Activated CD4-positive, alpha-beta memory T cell treated with anti-CD3 and anti-CD28 coated beads for 36 hours (primary cell): ENCODE measurements around the gene SMAD4. TPM values are rescaled to one million over a fixed set of nuclear protein-coding genes. Genes with fewer than 3 reads are reported as not detected.
"Not testable (repeated sequence)": the region's sequence is repeated elsewhere in the genome, so short reads cannot be mapped to it uniquely, and the experiment has no call there.

ENCODE experiments used
- CTCF ChIA-PET: fragments of 350-600 bp; sonication (Branson Sonifier 250); formaldehyde crosslinking; loops from one replicate; lab custom pipeline; 2021; ENCODE audit warnings: antibody characterized with exemption, inconsistent platforms; lab: Charles Lee
- POLR2A ChIA-PET: fragments of 350-600 bp; sonication (Branson Sonifier 250); formaldehyde crosslinking; loops from one replicate; lab custom pipeline; 2021; ENCODE audit warnings: antibody characterized with exemption; lab: Charles Lee
- DNase-seq: peaks from one replicate; pipeline ENCODE4 v3.0.0-alpha.2; 2020
- H3K27ac Mint-ChIP-seq: one replicate; pipeline ENCODE4 v1.8.0; 2021; ENCODE audit warnings: mixed read lengths
- H3K27me3 Mint-ChIP-seq: one replicate; pipeline ENCODE4 v1.8.0; 2021; ENCODE audit warnings: mixed read lengths
- H3K36me3 Mint-ChIP-seq: one replicate; pipeline ENCODE4 v1.8.0; 2021; ENCODE audit warnings: mixed read lengths
- H3K4me1 Mint-ChIP-seq: one replicate; pipeline ENCODE4 v1.8.0; 2021; ENCODE audit warnings: low read depth, mixed read lengths
- H3K4me3 Mint-ChIP-seq: one replicate; pipeline ENCODE4 v1.8.0; 2021; ENCODE audit warnings: mild to moderate bottlenecking, mixed read lengths
- H3K9me3 Mint-ChIP-seq: one replicate; pipeline ENCODE4 v1.8.0; 2021; ENCODE audit warnings: mixed read lengths
- intact Hi-C: fragments of 100-400 bp; cut with micrococcal nuclease; formaldehyde crosslinking; loops from one replicate; pipeline ENCODE4 v1.15.1; 2023
- total RNA-seq, 2 experiments: library from RNA; stranded (reverse); gene quantifications; one replicate each; pipeline ENCODE4 v1.2.3, GENCODE V29; 2021

Gene SMAD4
- total RNA-seq, 2 experiments from 2014 or later = 72.5 to 72.7 TPM

DNA sequence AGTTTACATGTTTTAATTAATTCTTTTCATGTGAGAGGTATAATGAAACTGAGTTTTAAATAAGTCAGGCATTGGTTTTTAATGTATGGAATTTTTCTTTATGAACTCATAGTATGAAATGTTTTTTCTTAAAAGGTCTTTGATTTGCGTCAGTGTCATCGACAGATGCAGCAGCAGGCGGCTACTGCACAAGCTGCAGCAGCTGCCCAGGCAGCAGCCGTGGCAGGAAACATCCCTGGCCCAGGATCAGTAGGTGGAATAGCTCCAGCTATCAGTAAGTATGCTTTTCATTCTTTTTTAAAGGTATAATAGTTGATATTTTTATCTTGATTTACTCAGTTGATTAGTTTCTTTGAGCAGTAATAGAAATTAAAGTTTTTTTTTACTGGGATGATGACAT, 46.5 kb downstream of the SMAD4 start:
- H3K4me3 Mint-ChIP-seq = no peak overlapping the region
- intact Hi-C loops = no loop called here
- CTCF ChIA-PET = interaction anchor here (0.6 to 1.2 kb wide), 2 partner anchors 25 to 548 kb away, joined by 3 read pairs; no protein-coding TSS in a partner anchor
- POLR2A ChIA-PET = no interaction called here
- no peaks in the 10 kb centered on the region for H3K9me3 Mint-ChIP-seq
- no peak overlapping the region for H3K27ac Mint-ChIP-seq
- peaks cover 49% of the 10 kb centered on the region for H3K36me3 Mint-ChIP-seq
- peaks cover 29% of the 10 kb centered on the region for H3K4me1 Mint-ChIP-seq
- no peaks in the 10 kb centered on the region for H3K27me3 Mint-ChIP-seq
- DNase-seq = no peak

DNA sequence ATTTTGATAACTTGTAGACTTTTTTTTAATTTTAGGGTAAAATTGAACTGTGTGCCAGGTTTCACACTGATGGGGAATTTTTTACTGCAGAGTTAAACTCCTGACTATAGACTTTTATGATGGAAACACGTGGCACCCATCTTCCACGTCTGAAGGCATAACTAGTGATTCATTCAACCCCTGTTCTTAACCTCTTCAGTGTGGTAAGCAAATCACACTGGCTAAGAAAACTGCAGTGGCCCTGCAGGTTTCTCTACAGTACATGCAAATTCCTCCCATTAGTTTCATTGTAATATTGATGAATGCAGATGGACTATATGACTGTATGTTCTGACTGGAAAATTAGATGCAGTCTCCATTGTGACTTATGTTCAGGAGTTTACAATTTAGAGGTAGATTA, 47.2 kb downstream of the SMAD4 start:
- no peaks in the 10 kb centered on the region for H3K27me3 Mint-ChIP-seq
- H3K4me3 Mint-ChIP-seq = no peak overlapping the region
- CTCF ChIA-PET = interaction anchor here (1.2 kb wide), 1 partner anchor 26 kb away, joined by 3 read pairs; no protein-coding TSS in a partner anchor
- intact Hi-C loops = no loop called here
- H3K36me3 Mint-ChIP-seq = peaks cover 49% of the 10 kb centered on the region
- no peak for DNase-seq
- no peaks in the 10 kb centered on the region for H3K9me3 Mint-ChIP-seq
- peaks cover 32% of the 10 kb centered on the region for H3K4me1 Mint-ChIP-seq
- H3K27ac Mint-ChIP-seq = no peak overlapping the region
- POLR2A ChIA-PET = no interaction called here

DNA sequence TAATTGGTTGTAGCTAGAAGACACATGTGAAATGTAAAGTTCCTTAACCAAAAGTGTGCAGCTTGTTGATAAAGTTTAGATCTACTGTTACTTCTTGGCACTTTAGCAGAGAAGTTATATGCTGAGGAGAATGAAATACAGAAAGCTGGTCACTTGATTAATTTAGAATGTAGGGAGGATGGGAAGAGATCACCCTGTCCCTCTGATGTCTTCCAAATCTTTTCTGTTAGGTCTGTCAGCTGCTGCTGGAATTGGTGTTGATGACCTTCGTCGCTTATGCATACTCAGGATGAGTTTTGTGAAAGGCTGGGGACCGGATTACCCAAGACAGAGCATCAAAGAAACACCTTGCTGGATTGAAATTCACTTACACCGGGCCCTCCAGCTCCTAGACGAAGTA, 48.0 kb downstream of the SMAD4 start:
- no peak overlapping the region for H3K4me3 Mint-ChIP-seq
- CTCF ChIA-PET = no interaction called here
- intact Hi-C loops = no loop called here
- H3K27ac Mint-ChIP-seq = no peak overlapping the region
- peaks cover 49% of the 10 kb centered on the region for H3K36me3 Mint-ChIP-seq
- H3K27me3 Mint-ChIP-seq = no peaks in the 10 kb centered on the region
- peaks cover 33% of the 10 kb centered on the region for H3K4me1 Mint-ChIP-seq
- no peak for DNase-seq
- H3K9me3 Mint-ChIP-seq = no peaks in the 10 kb centered on the region
- POLR2A ChIA-PET = no interaction called here

DNA sequence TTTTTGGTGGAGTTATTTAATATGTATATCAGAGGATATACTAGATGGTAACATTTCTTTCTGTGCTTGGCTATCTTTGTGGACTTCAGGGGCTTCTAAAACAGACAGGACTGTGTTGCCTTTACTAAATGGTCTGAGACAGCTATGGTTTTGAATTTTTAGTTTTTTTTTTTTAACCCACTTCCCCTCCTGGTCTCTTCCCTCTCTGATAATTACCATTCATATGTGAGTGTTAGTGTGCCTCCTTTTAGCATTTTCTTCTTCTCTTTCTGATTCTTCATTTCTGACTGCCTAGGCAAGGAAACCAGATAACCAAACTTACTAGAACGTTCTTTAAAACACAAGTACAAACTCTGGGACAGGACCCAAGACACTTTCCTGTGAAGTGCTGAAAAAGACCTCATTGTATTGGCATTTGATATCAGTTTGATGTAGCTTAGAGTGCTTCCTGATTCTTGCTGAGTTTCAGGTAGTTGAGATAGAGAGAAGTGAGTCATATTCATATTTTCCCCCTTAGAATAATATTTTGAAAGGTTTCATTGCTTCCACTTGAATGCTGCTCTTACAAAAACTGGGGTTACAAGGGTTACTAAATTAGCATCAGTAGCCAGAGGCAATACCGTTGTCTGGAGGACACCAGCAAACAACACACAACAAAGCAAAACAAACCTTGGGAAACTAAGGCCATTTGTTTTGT, 52.7 kb downstream of the SMAD4 start:
- no peaks in the 10 kb centered on the region for H3K27me3 Mint-ChIP-seq
- ChIA-PET CTCF (no interaction called here), POLR2A (no interaction called here)
- peaks cover 73% of the 10 kb centered on the region for H3K36me3 Mint-ChIP-seq
- intact Hi-C loops = no loop called here
- no peak overlapping the region for H3K4me3 Mint-ChIP-seq
- H3K4me1 Mint-ChIP-seq = peaks cover 15% of the 10 kb centered on the region
- peaks cover 19% of the 10 kb centered on the region for H3K9me3 Mint-ChIP-seq
- peak overlapping the region; percentile 51 for H3K27ac Mint-ChIP-seq
- DNase-seq = no peak

DNA sequence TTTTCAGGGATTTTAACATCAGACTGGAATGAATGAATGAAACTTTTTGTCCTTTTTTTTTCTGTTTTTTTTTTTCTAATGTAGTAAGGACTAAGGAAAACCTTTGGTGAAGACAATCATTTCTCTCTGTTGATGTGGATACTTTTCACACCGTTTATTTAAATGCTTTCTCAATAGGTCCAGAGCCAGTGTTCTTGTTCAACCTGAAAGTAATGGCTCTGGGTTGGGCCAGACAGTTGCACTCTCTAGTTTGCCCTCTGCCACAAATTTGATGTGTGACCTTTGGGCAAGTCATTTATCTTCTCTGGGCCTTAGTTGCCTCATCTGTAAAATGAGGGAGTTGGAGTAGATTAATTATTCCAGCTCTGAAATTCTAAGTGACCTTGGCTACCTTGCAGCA, 53.4 kb downstream of the SMAD4 start:
- DNase-seq = no peak
- Mint-ChIP-seq H3K27me3 (no peaks in the 10 kb centered on the region), H3K4me1 (peaks cover 15% of the 10 kb centered on the region), H3K9me3 (peaks cover 26% of the 10 kb centered on the region), H3K27ac (no peak overlapping the region), H3K36me3 (peaks cover 70% of the 10 kb centered on the region), H3K4me3 (no peak overlapping the region)
- POLR2A ChIA-PET = no interaction called here
- CTCF ChIA-PET = no interaction called here
- intact Hi-C loops = no loop called here

DNA sequence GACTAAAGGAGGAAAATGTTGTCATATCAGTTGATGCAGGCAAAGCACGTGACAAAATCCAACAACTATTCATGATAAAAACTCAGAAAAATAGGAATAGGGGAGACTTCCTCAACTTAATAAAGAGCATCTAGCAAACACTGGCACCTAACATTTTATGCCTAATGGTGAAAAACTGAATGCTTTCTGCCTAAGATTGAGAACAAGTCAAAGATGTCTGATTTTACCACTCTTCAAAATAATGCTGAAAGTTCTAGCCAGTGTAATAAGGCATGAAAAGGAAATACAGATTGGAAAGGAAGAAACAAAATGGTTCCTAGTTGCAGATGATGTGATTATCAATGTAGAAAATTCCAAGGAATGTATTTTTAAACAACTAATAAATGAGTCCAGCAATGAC, 58.4 kb downstream of the SMAD4 start:
- CTCF ChIA-PET = interaction anchor here (0.6 kb wide), 1 partner anchor 158 kb away, joined by 3 read pairs; no protein-coding TSS in a partner anchor
- no peak overlapping the region for H3K27ac Mint-ChIP-seq
- intact Hi-C loops = no loop called here
- no peaks in the 10 kb centered on the region for H3K27me3 Mint-ChIP-seq
- H3K36me3 Mint-ChIP-seq = peaks cover 38% of the 10 kb centered on the region
- POLR2A ChIA-PET = no interaction called here
- no peaks in the 10 kb centered on the region for H3K4me1 Mint-ChIP-seq
- no peak for DNase-seq
- no peak overlapping the region for H3K4me3 Mint-ChIP-seq
- H3K9me3 Mint-ChIP-seq = peaks cover 34% of the 10 kb centered on the region

DNA sequence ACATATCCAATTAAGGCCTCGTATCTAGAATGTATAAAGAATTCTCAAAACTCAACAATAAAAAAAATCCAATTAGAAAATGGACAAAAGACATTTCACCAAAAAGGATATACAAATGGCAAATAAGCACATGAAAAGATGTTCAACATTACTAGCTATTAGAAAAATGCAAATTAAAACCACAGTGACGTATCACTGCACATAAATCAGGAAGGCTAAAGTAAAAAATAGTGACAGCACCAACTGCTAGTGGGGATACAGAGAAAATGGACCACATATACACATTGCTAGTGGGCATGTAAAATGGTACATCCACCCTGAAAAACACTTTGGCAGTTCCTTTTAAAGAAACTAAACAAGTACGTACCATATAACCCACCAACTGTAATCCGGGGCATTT, 59.7 kb downstream of the SMAD4 start:
- CTCF ChIA-PET = no interaction called here
- H3K4me3 Mint-ChIP-seq = no peak overlapping the region
- no peak for DNase-seq
- H3K27me3 Mint-ChIP-seq = no peaks in the 10 kb centered on the region
- POLR2A ChIA-PET = no interaction called here
- H3K27ac Mint-ChIP-seq = no peak overlapping the region
- intact Hi-C loops = no loop called here
- H3K9me3 Mint-ChIP-seq = peaks cover 40% of the 10 kb centered on the region
- H3K4me1 Mint-ChIP-seq = no peaks in the 10 kb centered on the region
- H3K36me3 Mint-ChIP-seq = peaks cover 26% of the 10 kb centered on the region

DNA sequence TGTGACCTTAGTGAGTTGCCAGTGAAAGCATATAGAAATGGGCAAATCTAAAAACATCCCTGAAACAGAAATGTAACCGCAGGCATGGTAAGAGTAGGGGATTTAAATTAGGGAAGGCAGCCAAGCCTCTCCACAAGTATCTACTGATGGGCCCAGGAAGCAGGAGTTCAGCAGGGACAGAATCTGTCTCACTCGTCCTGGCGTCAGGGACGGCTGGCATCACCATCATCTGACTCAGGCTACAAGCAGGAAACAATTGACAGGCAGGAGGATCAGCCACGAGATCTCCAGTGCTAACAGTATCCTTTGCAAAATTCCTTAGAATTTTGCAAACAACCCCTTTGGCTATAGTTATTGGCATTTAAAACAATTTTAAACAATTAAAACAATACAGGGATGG, 61.3 kb downstream of the SMAD4 start:
- Mint-ChIP-seq H3K4me1 (no peaks in the 10 kb centered on the region), H3K27ac (no peak overlapping the region), H3K27me3 (no peaks in the 10 kb centered on the region), H3K4me3 (no peak overlapping the region), H3K36me3 (peaks cover 12% of the 10 kb centered on the region), H3K9me3 (peaks cover 33% of the 10 kb centered on the region)
- ChIA-PET POLR2A (no interaction called here), CTCF (no interaction called here)
- DNase-seq = no peak
- intact Hi-C loops = no loop called here

DNA sequence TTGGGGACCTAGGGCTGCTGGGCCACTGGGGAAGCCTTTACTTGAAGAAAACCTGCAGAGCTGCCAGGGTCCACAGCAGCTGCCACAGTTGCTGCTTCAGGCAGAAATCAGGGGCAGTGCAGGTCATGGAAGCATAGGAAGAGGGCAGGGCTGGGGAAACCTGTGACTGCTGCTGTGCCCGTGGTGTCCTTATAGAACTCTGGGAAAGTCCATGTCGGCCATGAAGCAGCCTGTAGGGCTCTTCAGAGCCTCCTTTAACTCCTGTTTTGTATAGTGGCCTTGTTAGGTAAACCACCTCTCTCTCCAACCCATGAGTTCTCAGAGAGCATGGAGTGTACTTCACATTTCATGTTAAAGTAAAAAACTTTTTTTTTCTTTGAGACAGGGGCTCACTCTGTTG, 62.1 kb downstream of the SMAD4 start:
- ChIA-PET CTCF (no interaction called here), POLR2A (no interaction called here)
- H3K9me3 Mint-ChIP-seq = peaks cover 26% of the 10 kb centered on the region
- H3K4me3 Mint-ChIP-seq = no peak overlapping the region
- no peaks in the 10 kb centered on the region for H3K27me3 Mint-ChIP-seq
- intact Hi-C loops = no loop called here
- peaks cover 7% of the 10 kb centered on the region for H3K36me3 Mint-ChIP-seq
- H3K27ac Mint-ChIP-seq = no peak overlapping the region
- DNase-seq = no peak
- H3K4me1 Mint-ChIP-seq = no peaks in the 10 kb centered on the region

DNA sequence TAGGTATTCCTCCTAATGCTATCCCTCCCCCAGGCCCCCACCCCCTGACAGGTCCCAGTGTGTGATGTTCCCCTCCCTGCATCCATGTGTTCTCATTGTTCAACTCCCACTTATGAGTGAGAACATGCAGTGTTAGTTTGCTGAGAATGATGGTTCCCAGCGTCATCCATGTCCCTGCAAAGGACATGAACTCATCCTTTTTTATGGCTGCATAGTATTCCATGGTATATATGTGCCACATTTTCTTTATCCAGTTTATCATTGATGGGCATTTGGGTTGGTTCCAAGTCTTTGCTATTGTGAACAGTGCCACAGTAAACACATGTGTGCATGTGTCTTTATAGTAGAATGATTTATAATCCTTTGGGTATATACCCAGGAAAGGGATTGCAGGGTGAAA, 63.0 kb downstream of the SMAD4 start:
- DNase-seq, intact Hi-C loops, POLR2A ChIA-PET, H3K36me3 Mint-ChIP-seq, H3K27ac Mint-ChIP-seq, H3K4me1 Mint-ChIP-seq, H3K4me3 Mint-ChIP-seq, CTCF ChIA-PET, H3K27me3 Mint-ChIP-seq: not testable (repeated sequence)
- peaks cover 19% of the 10 kb centered on the region for H3K9me3 Mint-ChIP-seq

DNA sequence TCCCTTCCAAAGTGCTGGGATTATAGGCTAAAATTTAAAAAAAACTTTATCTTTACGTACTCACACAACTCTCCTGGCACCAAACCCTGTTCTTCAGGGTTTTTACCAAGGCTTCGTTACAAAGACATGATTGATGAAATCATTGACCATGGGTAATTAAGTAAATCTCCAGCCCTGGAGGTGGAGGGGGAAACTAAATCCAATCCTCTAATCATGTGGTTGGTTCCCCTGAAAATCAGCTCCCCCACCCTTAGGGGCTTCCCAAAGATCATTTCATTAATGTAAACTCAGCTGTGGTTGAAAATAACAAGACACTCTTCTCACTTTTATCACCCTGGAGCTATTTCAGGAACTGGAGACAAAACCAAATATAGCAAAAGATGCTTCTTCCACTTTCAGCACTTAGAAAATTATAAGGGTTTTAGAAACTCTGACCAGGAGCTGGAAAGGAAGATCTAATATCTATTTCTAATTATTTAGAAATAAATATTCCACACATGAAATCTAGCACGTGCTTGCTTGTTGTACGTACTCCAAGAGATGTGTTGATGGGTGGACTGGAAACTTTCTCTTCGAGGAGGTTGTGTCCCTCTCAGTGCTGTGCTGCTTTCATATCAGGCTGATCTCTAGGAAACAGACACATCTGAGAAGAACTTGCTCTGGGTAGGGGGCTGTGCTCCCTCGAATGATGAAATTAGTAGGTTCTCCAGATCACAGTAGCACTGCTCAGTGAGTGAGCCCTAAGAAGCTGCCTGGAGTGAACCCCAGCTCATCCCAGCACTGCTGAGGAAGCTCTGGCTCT, 67.2 kb downstream of the SMAD4 start:
- Mint-ChIP-seq H3K27me3 (no peaks in the 10 kb centered on the region), H3K4me1 (no peaks in the 10 kb centered on the region), H3K36me3 (no peaks in the 10 kb centered on the region), H3K4me3 (no peak overlapping the region), H3K9me3 (peaks cover 13% of the 10 kb centered on the region), H3K27ac (no peak overlapping the region)
- intact Hi-C loops = no loop called here
- POLR2A ChIA-PET = no interaction called here
- CTCF ChIA-PET = no interaction called here
- DNase-seq = no peak

DNA sequence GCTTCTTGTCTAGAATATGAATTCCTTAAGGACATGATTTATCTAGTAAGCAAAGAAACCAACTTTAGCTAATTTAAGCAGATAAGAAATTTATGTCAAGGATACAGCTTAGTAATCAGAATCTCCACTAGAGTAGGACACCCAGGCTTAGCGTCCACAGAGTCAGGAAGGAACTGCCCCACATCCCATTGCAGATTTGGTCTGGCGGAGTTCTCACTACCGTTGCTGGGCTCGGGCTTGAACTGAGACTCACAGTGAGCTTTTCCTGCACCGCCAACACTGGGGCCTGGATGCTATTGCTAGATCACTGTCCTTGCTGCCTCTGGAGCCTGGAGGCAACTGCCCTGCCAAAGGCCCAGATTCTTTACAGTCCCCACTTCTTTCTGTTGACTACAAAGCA, 68.1 kb downstream of the SMAD4 start:
- no peak overlapping the region for H3K27ac Mint-ChIP-seq
- H3K27me3 Mint-ChIP-seq = no peaks in the 10 kb centered on the region
- DNase-seq = no peak
- H3K36me3 Mint-ChIP-seq = peaks cover 1% of the 10 kb centered on the region
- no peaks in the 10 kb centered on the region for H3K4me1 Mint-ChIP-seq
- H3K4me3 Mint-ChIP-seq = no peak overlapping the region
- ChIA-PET POLR2A (no interaction called here), CTCF (no interaction called here)
- H3K9me3 Mint-ChIP-seq = peaks cover 11% of the 10 kb centered on the region
- intact Hi-C loops = no loop called here
